NCI-H2196 (cell line): ENCODE data around the gene PNMT.
"Not testable (repeated sequence)": the region's sequence is repeated elsewhere in the genome, so short reads cannot be mapped to it uniquely, and the experiment has no call there.

Experiments used
- DNase-seq: peaks from one replicate; lab custom pipeline; 2025; ENCODE audit not compliant: unreplicated experiment; lab: John Stamatoyannopoulos, UW

The PNMT gene

DNA sequence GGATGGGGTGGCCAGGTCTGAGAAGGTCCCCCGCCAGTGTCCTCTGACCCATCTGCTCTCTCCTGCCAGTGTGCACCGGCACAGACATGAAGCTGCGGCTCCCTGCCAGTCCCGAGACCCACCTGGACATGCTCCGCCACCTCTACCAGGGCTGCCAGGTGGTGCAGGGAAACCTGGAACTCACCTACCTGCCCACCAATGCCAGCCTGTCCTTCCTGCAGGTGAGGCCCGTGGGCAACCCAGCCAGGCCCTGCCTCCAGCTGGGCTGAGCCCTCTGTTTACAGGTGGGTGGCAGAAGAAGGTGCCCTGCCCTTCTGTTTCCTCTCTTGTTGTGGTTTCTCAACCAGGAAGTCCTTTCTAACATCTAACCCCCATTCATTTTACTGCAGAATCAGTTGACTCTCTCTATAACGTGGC, 38.7 kb downstream of the PNMT start:
- DNase-seq = no peak

DNA sequence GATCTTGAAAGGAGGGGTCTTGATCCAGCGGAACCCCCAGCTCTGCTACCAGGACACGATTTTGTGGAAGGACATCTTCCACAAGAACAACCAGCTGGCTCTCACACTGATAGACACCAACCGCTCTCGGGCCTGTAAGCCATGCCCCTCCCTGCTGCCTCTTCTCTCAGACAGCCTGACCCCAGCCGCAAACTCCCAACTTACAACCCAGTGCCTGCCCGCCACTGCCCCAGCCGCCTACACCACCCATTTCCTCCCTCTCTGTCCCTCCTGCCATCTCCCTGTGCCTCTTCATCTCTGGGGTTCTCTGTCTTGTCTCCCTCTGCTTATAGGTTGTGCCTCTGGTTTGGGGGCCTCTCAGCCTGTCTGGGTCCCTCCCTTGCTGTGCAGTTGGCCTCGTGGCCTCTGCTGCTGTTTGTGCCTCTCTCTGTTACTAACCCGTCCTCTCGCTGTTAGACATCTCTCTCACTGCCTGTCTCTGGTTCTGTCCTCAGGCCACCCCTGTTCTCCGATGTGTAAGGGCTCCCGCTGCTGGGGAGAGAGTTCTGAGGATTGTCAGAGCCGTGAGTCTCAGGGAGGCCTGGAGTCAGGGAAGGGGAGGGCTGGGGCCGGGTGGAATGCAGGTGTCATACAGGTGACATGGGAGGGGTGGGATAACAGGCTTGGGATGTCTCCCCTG, 41.2 kb downstream of the PNMT start:
- no peak for DNase-seq

DNA sequence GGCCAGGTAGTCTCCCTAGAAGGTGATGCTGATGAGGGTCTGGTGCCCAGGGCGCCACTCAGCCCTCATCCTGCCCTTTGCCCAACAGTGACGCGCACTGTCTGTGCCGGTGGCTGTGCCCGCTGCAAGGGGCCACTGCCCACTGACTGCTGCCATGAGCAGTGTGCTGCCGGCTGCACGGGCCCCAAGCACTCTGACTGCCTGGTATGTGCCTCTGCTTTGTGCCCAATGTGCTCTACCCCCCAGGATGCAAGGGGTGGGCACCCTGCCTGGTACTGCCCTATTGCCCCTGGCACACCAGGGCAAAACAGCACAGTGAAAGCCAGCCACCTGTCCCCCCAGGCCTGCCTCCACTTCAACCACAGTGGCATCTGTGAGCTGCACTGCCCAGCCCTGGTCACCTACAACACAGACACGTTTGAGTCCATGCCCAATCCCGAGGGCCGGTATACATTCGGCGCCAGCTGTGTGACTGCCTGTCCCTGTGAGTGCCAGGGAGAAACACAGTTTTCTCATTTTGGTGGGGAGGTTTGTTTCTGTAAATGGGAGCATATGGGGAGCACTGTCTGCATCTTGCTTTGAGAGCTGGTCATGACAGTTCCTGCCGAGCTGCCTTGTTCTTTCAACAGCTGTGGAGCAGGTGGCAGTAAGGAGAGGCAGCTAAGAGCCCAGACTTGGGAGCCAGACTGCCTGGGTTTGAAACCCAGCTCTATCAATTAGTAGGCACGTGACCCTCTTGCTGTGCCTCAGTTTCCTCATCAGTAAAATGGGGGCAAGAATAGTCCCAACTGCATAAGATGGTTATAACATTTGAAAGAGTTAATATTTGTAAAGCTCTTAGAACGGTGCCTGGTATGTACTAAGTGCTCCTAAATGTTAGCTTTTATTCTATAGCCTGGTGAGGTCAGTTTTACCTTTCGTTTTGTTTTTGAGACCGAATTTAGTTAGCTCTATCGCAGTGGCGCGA, 42.0 kb downstream of the PNMT start:
- DNase-seq = no peak

DNA sequence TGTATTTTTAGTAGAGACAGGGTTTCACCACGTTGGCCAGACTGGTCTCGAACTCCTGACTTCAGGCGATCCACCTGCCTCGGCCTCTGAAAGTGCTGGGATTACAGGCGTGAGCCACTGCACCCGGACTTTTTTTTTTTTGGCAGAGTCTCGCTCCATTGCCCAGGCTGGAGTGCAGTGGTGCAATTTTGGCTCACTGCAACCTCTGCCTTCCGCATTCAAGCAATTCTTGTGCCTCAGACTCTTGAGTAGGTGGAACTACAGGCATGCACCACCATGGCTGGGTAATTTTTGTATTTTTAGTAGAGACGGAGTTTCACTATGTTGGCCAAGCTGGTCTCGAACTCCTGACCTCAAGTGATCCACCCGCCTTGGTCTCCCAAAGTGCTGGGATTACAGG, 42.8 kb downstream of the PNMT start:
- DNase-seq = not testable (repeated sequence)

DNA sequence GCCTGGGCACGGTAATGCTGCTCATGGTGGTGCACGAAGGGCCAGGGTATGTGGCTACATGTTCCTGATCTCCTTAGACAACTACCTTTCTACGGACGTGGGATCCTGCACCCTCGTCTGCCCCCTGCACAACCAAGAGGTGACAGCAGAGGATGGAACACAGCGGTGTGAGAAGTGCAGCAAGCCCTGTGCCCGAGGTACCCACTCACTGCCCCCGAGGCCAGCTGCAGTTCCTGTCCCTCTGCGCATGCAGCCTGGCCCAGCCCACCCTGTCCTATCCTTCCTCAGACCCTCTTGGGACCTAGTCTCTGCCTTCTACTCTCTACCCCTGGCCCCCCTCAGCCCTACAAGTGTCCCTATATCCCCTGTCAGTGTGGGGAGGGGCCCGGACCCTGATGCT, 43.6 kb downstream of the PNMT start:
- no peak for DNase-seq

DNA sequence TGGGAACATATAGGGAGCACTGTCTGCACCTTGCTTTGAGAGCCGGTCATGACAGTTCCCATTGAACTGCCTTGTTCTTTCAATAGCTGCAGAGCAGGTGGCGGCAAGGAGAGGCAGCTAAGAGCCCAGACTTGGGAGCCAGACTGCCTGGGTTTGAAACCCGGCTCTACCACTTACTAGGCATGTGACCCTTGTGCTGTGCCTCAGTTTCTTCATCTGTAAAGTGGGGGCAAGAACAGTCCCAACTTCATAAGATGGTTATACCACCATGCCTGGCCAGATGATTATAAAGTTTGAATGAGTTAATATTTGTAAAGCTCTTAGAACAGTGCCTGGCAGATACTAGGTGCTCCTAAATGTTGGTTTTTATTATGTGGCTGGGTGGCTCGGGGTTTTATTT, 46.0 kb downstream of the PNMT start:
- DNase-seq = no peak

DNA sequence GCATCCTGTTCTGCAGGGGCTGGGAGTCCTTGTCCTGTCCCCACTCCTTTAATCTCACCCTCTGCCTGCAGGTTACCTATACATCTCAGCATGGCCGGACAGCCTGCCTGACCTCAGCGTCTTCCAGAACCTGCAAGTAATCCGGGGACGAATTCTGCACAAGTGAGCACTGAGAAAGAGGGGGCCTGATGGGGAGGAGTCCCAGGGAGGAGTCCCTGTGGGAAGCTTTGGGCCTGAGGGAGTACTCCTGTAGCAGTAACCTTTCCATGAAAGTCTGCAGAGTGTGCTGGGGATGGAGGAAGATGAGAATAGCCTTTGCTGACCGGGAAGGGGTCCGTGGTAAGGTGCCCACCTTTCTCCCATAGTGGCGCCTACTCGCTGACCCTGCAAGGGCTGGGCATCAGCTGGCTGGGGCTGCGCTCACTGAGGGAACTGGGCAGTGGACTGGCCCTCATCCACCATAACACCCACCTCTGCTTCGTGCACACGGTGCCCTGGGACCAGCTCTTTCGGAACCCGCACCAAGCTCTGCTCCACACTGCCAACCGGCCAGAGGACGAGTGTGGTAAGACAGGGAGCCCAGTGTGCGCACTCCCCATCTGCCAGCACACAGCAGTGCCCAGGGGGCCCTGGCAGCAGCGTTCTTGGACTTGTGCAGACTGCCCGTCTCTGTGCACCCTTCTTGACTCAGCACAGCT, 47.3 kb downstream of the PNMT start:
- DNase-seq = no peak

DNA sequence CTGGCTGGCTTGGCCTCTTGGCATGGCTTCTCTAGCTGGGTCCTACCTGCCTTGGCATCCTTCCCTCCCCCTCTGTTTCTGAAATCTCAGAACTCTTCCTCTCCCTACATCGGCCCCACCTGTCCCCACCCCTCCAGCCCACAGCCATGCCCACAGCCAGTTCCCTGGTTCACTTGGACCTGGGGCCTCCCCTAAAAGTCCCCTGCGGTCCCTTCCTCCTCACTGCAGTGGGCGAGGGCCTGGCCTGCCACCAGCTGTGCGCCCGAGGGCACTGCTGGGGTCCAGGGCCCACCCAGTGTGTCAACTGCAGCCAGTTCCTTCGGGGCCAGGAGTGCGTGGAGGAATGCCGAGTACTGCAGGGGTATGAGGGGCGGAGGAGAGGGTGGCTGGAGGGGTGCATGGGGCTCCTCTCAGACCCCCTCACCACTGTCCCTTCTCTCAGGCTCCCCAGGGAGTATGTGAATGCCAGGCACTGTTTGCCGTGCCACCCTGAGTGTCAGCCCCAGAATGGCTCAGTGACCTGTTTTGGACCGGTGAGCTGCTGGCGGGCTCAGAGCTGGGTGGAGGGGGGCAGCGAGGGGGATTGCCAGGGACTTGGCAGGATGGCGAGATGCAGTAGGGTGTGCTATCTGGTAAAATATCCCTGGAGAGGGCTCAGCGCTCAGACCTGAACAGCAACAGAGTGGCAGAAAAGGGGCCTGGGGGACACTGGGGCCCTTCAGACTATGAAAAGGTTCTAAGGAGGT, 48.0 kb downstream of the PNMT start:
- no peak for DNase-seq

DNA sequence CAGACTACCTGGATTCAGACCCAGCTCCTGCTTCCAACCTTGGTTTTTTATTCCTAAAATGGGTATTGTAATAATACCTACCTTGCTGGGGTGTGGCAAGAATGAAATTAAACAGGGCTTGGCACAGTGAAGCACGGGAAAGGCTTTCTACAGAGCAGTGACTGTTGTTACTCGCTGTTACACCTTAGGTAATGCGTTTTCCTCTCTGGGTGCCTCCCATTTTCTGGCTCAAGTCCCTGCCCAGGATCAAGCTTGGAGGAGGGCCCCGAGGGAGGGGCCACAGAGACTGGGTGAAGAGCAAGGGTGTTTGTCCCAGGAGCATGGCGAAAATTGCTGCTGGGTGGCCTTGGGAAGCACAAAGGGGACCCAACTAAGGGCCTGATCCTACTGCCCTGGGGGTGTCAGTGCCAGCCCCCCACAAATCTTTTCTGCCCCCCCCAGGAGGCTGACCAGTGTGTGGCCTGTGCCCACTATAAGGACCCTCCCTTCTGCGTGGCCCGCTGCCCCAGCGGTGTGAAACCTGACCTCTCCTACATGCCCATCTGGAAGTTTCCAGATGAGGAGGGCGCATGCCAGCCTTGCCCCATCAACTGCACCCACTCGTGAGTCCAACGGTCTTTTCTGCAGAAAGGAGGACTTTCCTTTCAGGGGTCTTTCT, 48.8 kb downstream of the PNMT start:
- DNase-seq = peak; percentile 23

DNA sequence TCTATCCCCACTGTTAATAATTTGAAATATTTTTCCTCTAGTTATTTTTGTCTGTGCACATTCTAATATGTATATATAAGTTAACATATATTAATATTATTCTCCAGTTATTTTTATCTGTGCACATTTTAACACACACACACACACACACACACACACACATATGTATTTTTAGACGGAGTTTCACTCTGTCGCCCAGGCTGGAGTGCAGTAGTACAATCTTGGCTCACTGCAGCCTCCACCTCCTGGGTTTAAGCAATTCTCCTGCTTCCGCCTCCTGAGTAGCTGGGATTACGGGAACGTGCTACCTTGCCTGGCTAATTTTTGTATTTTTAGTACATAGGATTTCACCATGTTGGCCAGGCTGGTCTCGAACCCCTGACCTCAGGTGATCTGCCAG, 49.4 kb downstream of the PNMT start:
- no peak for DNase-seq

DNA sequence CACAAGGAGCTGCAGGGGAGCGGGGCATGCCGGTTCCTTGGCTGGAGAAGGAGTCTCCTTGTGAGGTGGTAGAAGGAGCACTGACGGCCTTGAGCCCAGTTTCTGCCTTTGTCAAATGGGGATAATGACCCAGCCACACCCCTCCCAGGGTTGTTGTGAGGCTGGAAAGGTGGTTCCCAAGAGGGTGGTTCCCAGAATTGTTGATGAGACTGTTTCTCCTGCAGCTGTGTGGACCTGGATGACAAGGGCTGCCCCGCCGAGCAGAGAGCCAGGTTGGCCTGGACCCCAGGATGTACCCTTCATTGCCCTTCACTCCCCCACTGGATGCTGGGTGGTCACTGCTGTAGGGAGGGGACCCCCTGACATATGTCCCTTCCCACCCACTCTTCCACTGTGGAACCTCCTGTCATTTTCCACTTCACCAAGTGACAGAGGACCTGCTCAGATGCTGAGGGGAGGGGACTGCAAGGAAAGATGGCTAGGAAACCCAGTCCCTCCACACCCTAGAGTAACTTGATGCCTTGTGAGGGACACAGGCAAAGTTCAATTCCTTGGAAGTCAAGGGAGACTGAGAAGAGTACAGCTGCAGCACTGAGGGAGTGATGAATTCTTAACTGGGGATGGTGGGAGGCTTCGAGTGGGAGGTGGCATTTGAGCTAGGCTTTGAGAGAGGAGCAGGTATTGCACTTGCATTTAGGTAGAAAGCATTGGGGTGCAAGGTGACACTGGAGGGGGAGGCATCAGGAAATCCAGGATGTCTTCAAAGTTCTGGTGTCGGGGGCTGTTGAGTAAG, 51.5 kb downstream of the PNMT start:
- no peak for DNase-seq
